HepG2 (cell line): ENCODE measurements around the gene MYD88. TPM values are rescaled to one million over a fixed set of nuclear protein-coding genes. Genes with fewer than 3 reads are reported as not detected.

ENCODE experiments used
- AKAP8 ChIP-seq: sonication (generic); formaldehyde crosslinking; IDR thresholded peaks from 2 replicates; pipeline ENCODE4 v1.5.1; 2020; ENCODE audit warnings: mild to moderate bottlenecking, missing genetic modification reagents
- CEBPG ChIP-seq: IDR thresholded peaks from 2 replicates; pipeline ENCODE4 v1.6.1; 2016
- CENPX ChIP-seq: sonication (generic); formaldehyde crosslinking; IDR thresholded peaks from 2 replicates; pipeline ENCODE4 v1.9.0; 2021; ENCODE audit warnings: mild to moderate bottlenecking, missing genetic modification reagents, moderate library complexity
- CHD2 ChIP-seq: IDR thresholded peaks from 2 replicates; pipeline ENCODE4 v1.6.1; 2011; ENCODE audit warnings: low read depth, low read length, improper control_type of control experiment
- DMAP1 ChIP-seq: IDR thresholded peaks from 2 replicates; pipeline ENCODE4 v1.6.1; 2016
- EEA1 ChIP-seq: sonication (generic); formaldehyde crosslinking; IDR thresholded peaks from 2 replicates; pipeline ENCODE4 v1.5.1; 2020; ENCODE audit warnings: mild to moderate bottlenecking, missing genetic modification reagents, borderline replicate concordance
- EP300 ChIP-seq, 3 experiments: sonication (generic) in 1 of 3; formaldehyde crosslinking in 1 of 3; IDR thresholded peaks; 2 replicates each; pipeline versions ENCODE4 v1.5.1 to v1.6.1; 2011 to 2020; ENCODE audit warnings: low read depth in 2 of 3, low read length in 2 of 3, borderline replicate concordance in 1 of 3, improper control_type of control experiment in 1 of 3, mild to moderate bottlenecking in 1 of 3, missing genetic modification reagents in 1 of 3, moderate library complexity in 1 of 3
- GPBP1L1 ChIP-seq: sonication (generic); formaldehyde crosslinking; IDR thresholded peaks from 2 replicates; pipeline ENCODE4 v1.5.0; 2020; ENCODE audit warnings: mild to moderate bottlenecking, missing genetic modification reagents
- KAT2B ChIP-seq: fragments of 150-350 bp; IDR thresholded peaks from 2 replicates; pipeline ENCODE4 v1.6.1; 2014; ENCODE audit warnings: low read depth, low read length, borderline replicate concordance
- KDM2A ChIP-seq: sonication (generic); formaldehyde crosslinking; IDR thresholded peaks from 2 replicates; pipeline ENCODE4 v1.4.0; 2020; ENCODE audit warnings: low read depth, missing genetic modification reagents, borderline replicate concordance
- NFIC ChIP-seq: IDR thresholded peaks from 2 replicates; pipeline ENCODE4 v1.6.1; 2012; ENCODE audit warnings: mild to moderate bottlenecking, low read length, inconsistent platforms
- NR3C1 ChIP-seq: sonication (generic); formaldehyde crosslinking; IDR thresholded peaks from 2 replicates; pipeline ENCODE4 v1.4.0; 2020; ENCODE audit warnings: missing genetic modification reagents
- REL ChIP-seq: sonication (generic); formaldehyde crosslinking; conservative IDR thresholded peaks from 2 replicates; pipeline ENCODE4 v1.8.0; 2022; ENCODE audit warnings: mild to moderate bottlenecking, missing genetic modification reagents, moderate library complexity
- SATB2 ChIP-seq: sonication (generic); formaldehyde crosslinking; IDR thresholded peaks from 2 replicates; pipeline ENCODE4 v1.5.0; 2020; ENCODE audit warnings: missing genetic modification reagents
- SCMH1 ChIP-seq: sonication (generic); formaldehyde crosslinking; IDR thresholded peaks from 2 replicates; pipeline ENCODE4 v1.9.0; 2021; ENCODE audit warnings: missing genetic modification reagents, mild to moderate bottlenecking, borderline replicate concordance
- SIN3B ChIP-seq: fragments of 150-350 bp; IDR thresholded peaks from 2 replicates; pipeline ENCODE4 v1.6.1; 2014; ENCODE audit warnings: low read length
- SKI ChIP-seq: fragments of 450-650 bp; IDR thresholded peaks from one replicate; pipeline ENCODE4 v1.6.1; 2018; ENCODE audit warnings: mild to moderate bottlenecking; ENCODE audit not compliant: partially characterized antibody
- YEATS2 ChIP-seq: sonication (generic); formaldehyde crosslinking; IDR thresholded peaks from 2 replicates; pipeline ENCODE4 v1.4.0; 2020; ENCODE audit warnings: missing genetic modification reagents, borderline replicate concordance
- ZBTB7A ChIP-seq: sonication (generic); formaldehyde crosslinking; IDR thresholded peaks from 2 replicates; pipeline ENCODE4 v1.8.0; 2022; ENCODE audit warnings: mild to moderate bottlenecking, missing genetic modification reagents
- ZMYM2 ChIP-seq: sonication (generic); formaldehyde crosslinking; IDR thresholded peaks from 2 replicates; pipeline ENCODE4 v1.8.0; 2022; ENCODE audit warnings: mild to moderate bottlenecking, missing genetic modification reagents
- ZNF263 ChIP-seq: sonication (generic); formaldehyde crosslinking; IDR thresholded peaks from 2 replicates; pipeline ENCODE4 v1.4.0; 2020; ENCODE audit warnings: missing genetic modification reagents
- ZNF292 ChIP-seq: sonication (generic); formaldehyde crosslinking; IDR thresholded peaks from 2 replicates; pipeline ENCODE4 v1.8.1; 2022; ENCODE audit warnings: mild to moderate bottlenecking, low read depth, missing genetic modification reagents, borderline replicate concordance
- ZNF354B ChIP-seq: sonication (generic); formaldehyde crosslinking; IDR thresholded peaks from 2 replicates; pipeline ENCODE4 v1.8.0; 2022; ENCODE audit warnings: mild to moderate bottlenecking, missing genetic modification reagents
- ZNF563 ChIP-seq: sonication (generic); formaldehyde crosslinking; IDR thresholded peaks from 2 replicates; pipeline ENCODE4 v1.8.0; 2022; ENCODE audit warnings: mild to moderate bottlenecking, moderate library complexity, missing genetic modification reagents
- ZNF615 ChIP-seq: sonication (generic); formaldehyde crosslinking; IDR thresholded peaks from 2 replicates; pipeline ENCODE4 v1.5.0; 2020; ENCODE audit warnings: mild to moderate bottlenecking, missing genetic modification reagents, borderline replicate concordance
- ZNF7 ChIP-seq: IDR thresholded peaks from 2 replicates; pipeline ENCODE4 v1.6.1; 2016; ENCODE audit warnings: missing biosample characterization, missing genetic modification reagents
- ZNF773 ChIP-seq: sonication (generic); formaldehyde crosslinking; IDR thresholded peaks from 2 replicates; pipeline ENCODE4 v1.4.0; 2020; ENCODE audit warnings: missing genetic modification reagents, borderline replicate concordance
- ZNF775 ChIP-seq: sonication (generic); formaldehyde crosslinking; IDR thresholded peaks from 2 replicates; pipeline ENCODE4 v1.4.0; 2020; ENCODE audit warnings: missing genetic modification reagents, mild to moderate bottlenecking, moderate library complexity, borderline replicate concordance
- polyA plus RNA-seq, 8 experiments: library from polyadenylated mRNA; depleted of rRNA in 3 of 8; stranded (reverse) in 7 of 8; unstranded in 1 of 8; fragments of >200 nt; fragmentation: Illumina TruSeq in 4 of 8; extraction: Trizol in 4 of 8; gene quantifications; 2 replicates each; pipeline versions ENCODE4 v1.2.1 to v1.2.3, GENCODE V29; 2011 to 2016; ENCODE audit warnings: low read depth in 4 of 8, missing spikeins in 1 of 8, mixed read lengths in 1 of 8; ENCODE audit not compliant: insufficient read depth in 1 of 8
- total RNA-seq, 5 experiments: library from RNA; depleted of rRNA; stranded (reverse); fragments of >200 nt; fragmentation: Illumina TruSeq; extraction: Trizol; gene quantifications; 2 replicates each; pipeline ENCODE4 v1.2.3, GENCODE V29; 2016; ENCODE audit warnings: low read depth in 1 of 5
- TF ChIP-seq, protein P1 (sequence below): IDR thresholded peaks from 2 replicates; pipeline ENCODE4 v1.6.1; 2016; ENCODE audit warnings: low read depth, control low read depth
- TF ChIP-seq, protein P2 (sequence below): sonication (generic); formaldehyde crosslinking; IDR thresholded peaks from 2 replicates; pipeline ENCODE4 v1.5.0; 2020; ENCODE audit warnings: missing genetic modification reagents

Gene MYD88
- total and polyA plus RNA-seq, 2 of the 13 experiments (the other 11 are each of a cell fraction or from before 2014, with no cell fraction given) = 7.6 to 32.7 TPM

DNA sequence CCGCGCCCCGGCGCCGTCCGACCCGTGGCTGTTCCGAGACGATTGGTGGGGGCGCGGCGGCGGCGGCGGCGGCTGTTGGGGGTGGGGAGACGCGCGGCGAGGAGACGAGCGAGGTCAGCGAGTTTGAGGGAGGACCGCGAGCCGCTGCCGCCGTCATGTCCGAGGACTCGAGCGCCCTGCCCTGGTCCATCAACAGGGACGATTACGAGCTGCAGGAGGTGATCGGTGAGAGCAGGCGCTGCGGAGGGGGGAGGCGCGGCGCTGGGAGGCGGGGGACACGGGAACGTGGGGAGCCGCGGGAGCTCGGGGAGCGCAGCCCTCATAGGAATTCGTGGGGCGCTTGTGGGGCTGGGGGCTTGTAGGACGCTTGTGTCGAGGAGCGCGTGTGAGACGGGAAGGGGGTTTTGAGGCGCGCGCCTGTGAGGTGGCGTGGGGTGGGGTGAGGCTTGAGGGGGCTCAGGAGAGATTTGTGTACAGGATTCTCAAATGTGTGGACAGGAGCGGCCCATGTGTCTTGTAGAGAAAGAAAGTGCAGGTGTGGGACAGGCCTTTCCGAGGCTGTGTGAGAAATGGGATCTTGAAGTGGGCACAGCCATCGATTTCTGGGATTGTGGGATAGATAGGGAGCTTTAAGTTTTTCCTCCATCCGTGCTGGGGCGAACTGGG, 27.4 kb downstream of the MYD88 start (continued):
- TF ChIP-seq ZNF563 (CRISPR knock-in tag) (0 out of 2 replicates have a peak, but pooled peaks have one; percentile 12), CENPX (no peak), SCMH1 (no peak), SIN3B (no peak), GPBP1L1 (CRISPR knock-in tag) (no peak), ZNF354B (CRISPR knock-in tag) (no peak), AKAP8 (no peak), EP300 (IDR thresholded peaks at IDR 0.05; ENCODE audit: low read depth in 2 of 2, low read length in 2 of 2) (no peak), EP300 (CRISPR knock-in tag; IDR thresholded peaks at IDR 0.05; ENCODE audit: borderline replicate concordance) (no peak), NFIC (no peak), KDM2A (CRISPR knock-in tag) (no peak), ZNF292 (no peak), KAT2B (no peak), ZNF7 (CRISPR knock-in tag) (no peak), ZNF773 (CRISPR knock-in tag) (no peak), SKI (no peak), ZNF615 (CRISPR knock-in tag) (no peak), ZBTB7A (CRISPR knock-in tag) (no peak), CEBPG (no peak), YEATS2 (CRISPR knock-in tag) (no peak), CHD2 (no peak), DMAP1 (CRISPR knock-in tag) (peak; percentile 9; the same call in 1 of the 2 replicates), ZMYM2 (CRISPR knock-in tag) (no peak), ZNF775 (CRISPR knock-in tag) (no peak), SATB2 (CRISPR knock-in tag) (no peak), ZNF263 (CRISPR knock-in tag) (peak; percentile 89), REL (CRISPR knock-in tag) (peak; percentile 75; the same call in 1 of the 2 replicates), NR3C1 (CRISPR knock-in tag) (no peak), EEA1 (CRISPR knock-in tag) (no peak)
- TF ChIP-seq, protein P1, sequence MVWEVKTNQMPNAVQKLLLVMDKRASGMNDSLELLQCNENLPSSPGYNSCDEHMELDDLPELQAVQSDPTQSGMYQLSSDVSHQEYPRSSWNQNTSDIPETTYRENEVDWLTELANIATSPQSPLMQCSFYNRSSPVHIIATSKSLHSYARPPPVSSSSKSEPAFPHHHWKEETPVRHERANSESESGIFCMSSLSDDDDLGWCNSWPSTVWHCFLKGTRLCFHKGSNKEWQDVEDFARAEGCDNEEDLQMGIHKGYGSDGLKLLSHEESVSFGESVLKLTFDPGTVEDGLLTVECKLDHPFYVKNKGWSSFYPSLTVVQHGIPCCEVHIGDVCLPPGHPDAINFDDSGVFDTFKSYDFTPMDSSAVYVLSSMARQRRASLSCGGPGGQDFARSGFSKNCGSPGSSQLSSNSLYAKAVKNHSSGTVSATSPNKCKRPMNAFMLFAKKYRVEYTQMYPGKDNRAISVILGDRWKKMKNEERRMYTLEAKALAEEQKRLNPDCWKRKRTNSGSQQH = no peak
- TF ChIP-seq, protein P2, sequence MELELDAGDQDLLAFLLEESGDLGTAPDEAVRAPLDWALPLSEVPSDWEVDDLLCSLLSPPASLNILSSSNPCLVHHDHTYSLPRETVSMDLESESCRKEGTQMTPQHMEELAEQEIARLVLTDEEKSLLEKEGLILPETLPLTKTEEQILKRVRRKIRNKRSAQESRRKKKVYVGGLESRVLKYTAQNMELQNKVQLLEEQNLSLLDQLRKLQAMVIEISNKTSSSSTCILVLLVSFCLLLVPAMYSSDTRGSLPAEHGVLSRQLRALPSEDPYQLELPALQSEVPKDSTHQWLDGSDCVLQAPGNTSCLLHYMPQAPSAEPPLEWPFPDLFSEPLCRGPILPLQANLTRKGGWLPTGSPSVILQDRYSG (CRISPR knock-in tag) = no peak
